ENCODE data around the gene PON3.

Gene PON3

GRCh38 chr7:95338832-95339231, 57.3 kb downstream of the PON3 start:
- DNase-seq = no peak

- no peak for DNase-seq
Observed at GRCh38 chr7:95335093-95335492, 61.1 kb downstream of the PON3 start.

GRCh38 chr7:95334447-95334846, 61.7 kb downstream of the PON3 start:
- no peak for DNase-seq

- no peak for DNase-seq
Observed at GRCh38 chr7:95330961-95331337, 65.2 kb downstream of the PON3 start.

- DNase-seq = no peak
Observed at GRCh38 chr7:95330204-95330960, 65.8 kb downstream of the PON3 start.

- DNase-seq = no peak
Observed at GRCh38 chr7:95327356-95327755, 68.8 kb downstream of the PON3 start.

GRCh38 chr7:95324431-95324830, 71.7 kb downstream of the PON3 start, which contains the start of gene PON1:
Gene PON1 (minus strand): TSS chr7:95324532. CDS start chr7:95324475, 57 bp downstream.
- DNase-seq = peak in 1 of 2 donors; percentile 10

- DNase-seq = no peak
Observed at GRCh38 chr7:95323410-95324129, 72.6 kb downstream of the PON3 start.

- DNase-seq = no peak
Observed at GRCh38 chr7:95322854-95323253, 73.3 kb downstream of the PON3 start.

GRCh38 chr7:95322396-95322795, 73.8 kb downstream of the PON3 start:
- DNase-seq = no peak

- DNase-seq = no peak
Observed at GRCh38 chr7:95321720-95322119, 74.5 kb downstream of the PON3 start.

GRCh38 chr7:95320651-95321050, 75.5 kb downstream of the PON3 start:
- DNase-seq = no peak

- DNase-seq = no peak
Observed at GRCh38 chr7:95319570-95319969, 76.6 kb downstream of the PON3 start.

GRCh38 chr7:95318501-95319100, 77.6 kb downstream of the PON3 start:
- no peak for DNase-seq

- no peak for DNase-seq
Observed at GRCh38 chr7:95317966-95318365, 78.2 kb downstream of the PON3 start.

- no peak for DNase-seq
Observed at GRCh38 chr7:95317546-95317945, 78.6 kb downstream of the PON3 start.

GRCh38 chr7:95316588-95316987, 79.6 kb downstream of the PON3 start:
- no peak for DNase-seq

- DNase-seq = no peak
Observed at GRCh38 chr7:95312561-95312960, 83.6 kb downstream of the PON3 start.

- DNase-seq = no peak
Observed at GRCh38 chr7:95311389-95311788, 84.8 kb downstream of the PON3 start.

- DNase-seq = no peak
Observed at GRCh38 chr7:95309951-95310350, 86.2 kb downstream of the PON3 start.
